Brain microvascular endothelial cell (primary cell): ENCODE measurements around the gene MTPN.

Experiments
- DNase-seq: peaks from one replicate; pipeline ENCODE4 v3.0.0-alpha.2; 2020
- H3K27ac ChIP-seq: fragments of 250-450 bp; sonication (Bioruptor Pico); 2 replicates; pipeline ENCODE4 v1.5.1; 2020; ENCODE audit warnings: mild to moderate bottlenecking, moderate library complexity
- H3K27me3 ChIP-seq: fragments of 250-450 bp; sonication (Bioruptor Pico); replicated peaks from 2 replicates; pipeline ENCODE4 v1.5.1; 2020; ENCODE audit warnings: mild to moderate bottlenecking
- H3K36me3 ChIP-seq: fragments of 250-450 bp; sonication (Bioruptor Pico); replicated peaks from 2 replicates; pipeline ENCODE4 v1.5.1; 2020; ENCODE audit warnings: mild to moderate bottlenecking
- H3K4me3 ChIP-seq: 2 replicates; pipeline ENCODE4 v1.5.1; 2011; ENCODE audit warnings: low read depth, mild to moderate bottlenecking, control low read depth, low read length, moderate library complexity
- CTCF ChIP-seq: IDR thresholded peaks from 2 replicates; pipeline ENCODE4 v1.5.1; 2011; ENCODE audit warnings: low read depth, mild to moderate bottlenecking, moderate library complexity, low read length, control low read depth, inconsistent platforms; ENCODE audit errors: missing control alignments
- in situ Hi-C: cut with HindIII; loops from 2 replicates; pipeline ENCODE4 v1.10.0; 2017; ENCODE audit warnings: low sequenced_read_pairs, low pct_ligation_motif_present

MTPN gene

GRCh38 chr7:135938086-135938485 is 39.1 kb downstream of the MTPN start:
- DNase-seq = no peak
- H3K4me3 ChIP-seq = no peak overlapping the region
- H3K27me3 ChIP-seq = no peaks in the 10 kb centered on the region
- in situ Hi-C loops = no loop called here
- no peak overlapping the region for H3K27ac ChIP-seq
- no peak for TF ChIP-seq CTCF
- H3K36me3 ChIP-seq = no peaks in the 10 kb centered on the region

GRCh38 chr7:135936497-135937217 is 40.5 kb downstream of the MTPN start:
- Histone ChIP-seq H3K27ac (no peak overlapping the region), H3K27me3 (no peaks in the 10 kb centered on the region), H3K36me3 (no peaks in the 10 kb centered on the region), H3K4me3 (no peak overlapping the region)
- no peak for TF ChIP-seq CTCF
- in situ Hi-C loops = no loop called here
- DNase-seq = no peak

- no peak overlapping the region for H3K27ac ChIP-seq
- H3K36me3 ChIP-seq = no peaks in the 10 kb centered on the region
- H3K4me3 ChIP-seq = no peak overlapping the region
- no peaks in the 10 kb centered on the region for H3K27me3 ChIP-seq
- no peak for TF ChIP-seq CTCF
- in situ Hi-C loops = no loop called here
- no peak for DNase-seq
Measured at GRCh38 chr7:135934651-135935050, 42.5 kb downstream of the MTPN start.

- TF ChIP-seq CTCF = no peak
- H3K27ac ChIP-seq = no peak overlapping the region
- H3K4me3 ChIP-seq = no peak overlapping the region
- no peaks in the 10 kb centered on the region for H3K27me3 ChIP-seq
- no peak for DNase-seq
- no peaks in the 10 kb centered on the region for H3K36me3 ChIP-seq
- in situ Hi-C loops = no loop called here
Measured at GRCh38 chr7:135933509-135934188, 43.5 kb downstream of the MTPN start.

GRCh38 chr7:135932131-135932530 is 45.0 kb downstream of the MTPN start:
- Histone ChIP-seq H3K4me3 (no peak overlapping the region), H3K36me3 (no peaks in the 10 kb centered on the region), H3K27ac (peak overlapping the region; percentile 65), H3K27me3 (no peaks in the 10 kb centered on the region)
- DNase-seq = no peak
- no peak for TF ChIP-seq CTCF
- in situ Hi-C loops = no loop called here
